Gastrocnemius medialis (tissue), 4 donors: ENCODE results near the gene DAPP1.

Experiments used
- POLR2A ChIP-seq, 2 donors: fragments of 450-650 bp; IDR thresholded peaks; one replicate each; pipeline ENCODE4 v1.6.1; 2017; ENCODE audit warnings: antibody characterized with exemption in 2 of 2, mild to moderate bottlenecking in 2 of 2, moderate library complexity in 2 of 2
- TF ChIP-seq, protein P1 (sequence below), 5 experiments: fragments of 450-650 bp in 3 of 5; fragments of 200-600 bp in 2 of 5; sonication (generic) in 2 of 5; IDR thresholded peaks in 4 of 5; conservative IDR thresholded peaks in 1 of 5; 1 replicate in 4 of 5; 2 replicates in 1 of 5; pipeline ENCODE4 v1.5.1; 2016 to 2019; ENCODE audit warnings: antibody characterized with exemption in 5 of 5, mild to moderate bottlenecking in 3 of 5, moderate library complexity in 3 of 5

DNA sequence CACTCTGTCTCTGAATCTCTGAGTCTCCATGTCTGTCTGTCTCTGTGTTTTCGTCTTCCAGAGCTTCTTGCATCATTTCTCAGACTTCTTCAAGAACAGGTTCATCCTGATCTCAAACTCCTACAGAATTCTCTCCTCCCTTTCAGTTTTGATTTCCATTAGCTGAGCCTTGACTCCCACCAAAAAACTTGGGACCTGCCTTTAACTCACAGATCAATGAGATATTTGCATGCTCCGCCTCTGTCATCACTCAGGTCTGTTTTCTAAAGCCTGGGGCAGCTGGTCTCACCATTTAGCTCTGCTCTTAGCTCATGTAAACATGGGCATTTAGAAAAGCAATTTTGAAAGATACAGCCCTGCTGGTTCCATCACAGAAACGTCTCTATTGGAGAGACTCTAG, 8.6 kb downstream of the DAPP1 start:
- TF ChIP-seq POLR2A (IDR thresholded peaks at IDR 0.05), result no peak
- TF ChIP-seq, protein P1, sequence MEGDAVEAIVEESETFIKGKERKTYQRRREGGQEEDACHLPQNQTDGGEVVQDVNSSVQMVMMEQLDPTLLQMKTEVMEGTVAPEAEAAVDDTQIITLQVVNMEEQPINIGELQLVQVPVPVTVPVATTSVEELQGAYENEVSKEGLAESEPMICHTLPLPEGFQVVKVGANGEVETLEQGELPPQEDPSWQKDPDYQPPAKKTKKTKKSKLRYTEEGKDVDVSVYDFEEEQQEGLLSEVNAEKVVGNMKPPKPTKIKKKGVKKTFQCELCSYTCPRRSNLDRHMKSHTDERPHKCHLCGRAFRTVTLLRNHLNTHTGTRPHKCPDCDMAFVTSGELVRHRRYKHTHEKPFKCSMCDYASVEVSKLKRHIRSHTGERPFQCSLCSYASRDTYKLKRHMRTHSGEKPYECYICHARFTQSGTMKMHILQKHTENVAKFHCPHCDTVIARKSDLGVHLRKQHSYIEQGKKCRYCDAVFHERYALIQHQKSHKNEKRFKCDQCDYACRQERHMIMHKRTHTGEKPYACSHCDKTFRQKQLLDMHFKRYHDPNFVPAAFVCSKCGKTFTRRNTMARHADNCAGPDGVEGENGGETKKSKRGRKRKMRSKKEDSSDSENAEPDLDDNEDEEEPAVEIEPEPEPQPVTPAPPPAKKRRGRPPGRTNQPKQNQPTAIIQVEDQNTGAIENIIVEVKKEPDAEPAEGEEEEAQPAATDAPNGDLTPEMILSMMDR (IDR thresholded peaks at IDR 0.05 in 4 of 5, conservative IDR thresholded peaks at IDR 0.05 in 1 of 5), result no peak
